Neuronal stem cell (in vitro differentiated cells): ENCODE results near the gene THBD.

ENCODE experiments used
- DNase-seq: peaks from one replicate; pipeline ENCODE4 v3.0.0-alpha.2; 2013; ENCODE audit warnings: low spot score
- H2AFZ ChIP-seq: one replicate; pipeline ENCODE4 v1.6.1; 2013; ENCODE audit warnings: mild to moderate bottlenecking, low read length, inconsistent platforms
- H2AK5ac ChIP-seq: 2 replicates; pipeline ENCODE4 v1.6.1; 2013; ENCODE audit warnings: low read depth, mild to moderate bottlenecking, inconsistent platforms, low read length, moderate library complexity, mixed read lengths
- H2BK120ac ChIP-seq: 2 replicates; pipeline ENCODE4 v1.6.1; 2013; ENCODE audit warnings: low read depth, mild to moderate bottlenecking, inconsistent platforms, low read length, moderate library complexity, mixed read lengths
- H2BK12ac ChIP-seq: one replicate; pipeline ENCODE4 v1.6.1; 2013; ENCODE audit warnings: low read length, inconsistent platforms
- H2BK15ac ChIP-seq: 2 replicates; pipeline ENCODE4 v1.6.1; 2013; ENCODE audit warnings: mild to moderate bottlenecking, low read length, inconsistent platforms, mixed read lengths
- H2BK5ac ChIP-seq: one replicate; pipeline ENCODE4 v1.6.1; 2013; ENCODE audit warnings: inconsistent platforms, mild to moderate bottlenecking, low read length, moderate library complexity
- H3K14ac ChIP-seq: one replicate; pipeline ENCODE4 v1.6.1; 2013; ENCODE audit warnings: low read length, inconsistent platforms
- H3K18ac ChIP-seq: 2 replicates; pipeline ENCODE4 v1.6.1; 2013; ENCODE audit warnings: low read length, inconsistent platforms
- H3K23ac ChIP-seq: 2 replicates; pipeline ENCODE4 v1.6.1; 2013; ENCODE audit warnings: low read depth, mild to moderate bottlenecking, mixed read lengths, low read length, inconsistent platforms; ENCODE audit not compliant: poor library complexity
- H3K27ac ChIP-seq: replicated peaks from 3 replicates; pipeline ENCODE4 v1.5.1; 2013; ENCODE audit warnings: low read length, inconsistent platforms
- H3K27me3 ChIP-seq, 3 experiments: 2 replicates each; pipeline ENCODE4 v1.6.1; 2013; ENCODE audit warnings: low read length in 3 of 3, mild to moderate bottlenecking in 2 of 3, inconsistent platforms in 1 of 3, low read depth in 1 of 3, mixed read lengths in 1 of 3, moderate library complexity in 1 of 3; ENCODE audit not compliant: control insufficient read depth in 3 of 3, insufficient read depth in 3 of 3
- H3K36me3 ChIP-seq, 2 donors: replicated peaks in 1 of 2; 2 replicates each; pipeline ENCODE4 v1.6.1; 2013; ENCODE audit warnings: low read length in 2 of 2; ENCODE audit not compliant: control insufficient read depth in 2 of 2, insufficient read depth in 2 of 2
- H3K4ac ChIP-seq: 2 replicates; pipeline ENCODE4 v1.6.1; 2013; ENCODE audit warnings: inconsistent platforms, mild to moderate bottlenecking, low read length, moderate library complexity
- H3K4me1 ChIP-seq, 2 donors: 1 replicate in 1 of 2; 2 replicates in 1 of 2; pipeline ENCODE4 v1.6.1; 2013; ENCODE audit warnings: low read length in 2 of 2, low read depth in 1 of 2; ENCODE audit not compliant: control insufficient read depth in 2 of 2, insufficient read depth in 1 of 2
- H3K4me2 ChIP-seq: one replicate; pipeline ENCODE4 v1.6.1; 2013; ENCODE audit warnings: mild to moderate bottlenecking, low read length, inconsistent platforms; ENCODE audit not compliant: insufficient read depth, poor library complexity, severe bottlenecking
- H3K4me3 ChIP-seq, 2 donors: 2 replicates each; pipeline ENCODE4 v1.5.1; 2013; ENCODE audit warnings: low read length in 2 of 2, mild to moderate bottlenecking in 2 of 2, inconsistent platforms in 1 of 2, moderate library complexity in 1 of 2
- H3K79me1 ChIP-seq: one replicate; pipeline ENCODE4 v1.6.1; 2013; ENCODE audit warnings: low read depth, mild to moderate bottlenecking, inconsistent platforms, low read length, moderate library complexity
- H3K9ac ChIP-seq: one replicate; pipeline ENCODE4 v1.6.1; 2013; ENCODE audit warnings: mild to moderate bottlenecking, low read depth, low read length, inconsistent platforms; ENCODE audit not compliant: poor library complexity
- H3K9me3 ChIP-seq, 2 donors: replicated peaks in 1 of 2; 2 replicates each; pipeline versions ENCODE3 to v1.6.1; 2013; ENCODE audit warnings: low read length in 2 of 2, mild to moderate bottlenecking in 2 of 2, inconsistent platforms in 1 of 2, low read depth in 1 of 2, mixed read lengths in 1 of 2, moderate library complexity in 1 of 2; ENCODE audit not compliant: control insufficient read depth in 2 of 2, insufficient read depth in 1 of 2
- H4K8ac ChIP-seq: one replicate; pipeline ENCODE4 v1.6.1; 2013; ENCODE audit warnings: low read depth, mild to moderate bottlenecking, inconsistent platforms, low read length, moderate library complexity
- H4K91ac ChIP-seq: one replicate; pipeline ENCODE4 v1.6.1; 2013; ENCODE audit warnings: low read length, low read depth, mild to moderate bottlenecking, inconsistent platforms; ENCODE audit not compliant: poor library complexity
- WGBS, 2 donors: extraction: QIAGEN DNeasy Blood & Tissue Kit; methylation state at CpG; one replicate each; pipeline ENCODE4 v1.1.7; 2013; ENCODE audit warnings: missing lambda C conversion rate in 2 of 2, mixed read lengths in 1 of 2; ENCODE audit not compliant: insufficient read length in 2 of 2, insufficient replicate concordance in 1 of 2; ENCODE audit errors: extremely low coverage in 2 of 2; 5-methylcytosine and 5-hydroxymethylcytosine counted together

Gene THBD

GRCh38 chr20:23096097-23096496 is 46.6 kb upstream of the THBD start:
- H3K4me3 ChIP-seq = no peak overlapping the region
- no peak overlapping the region for H4K91ac ChIP-seq
- H3K9me3 ChIP-seq = no peaks in the 10 kb centered on the region
- no peaks in the 10 kb centered on the region for H3K36me3 ChIP-seq
- no peaks in the 10 kb centered on the region for H3K27me3 ChIP-seq
- no peak overlapping the region for H2BK15ac ChIP-seq
- H2BK120ac ChIP-seq = no peak overlapping the region
- no peak overlapping the region for H3K27ac ChIP-seq
- H2AFZ ChIP-seq = no peak overlapping the region
- DNase-seq = no peak
- no peaks in the 10 kb centered on the region for H3K79me1 ChIP-seq
- no peak overlapping the region for H3K4ac ChIP-seq
- H4K8ac ChIP-seq = no peak overlapping the region
- no peak overlapping the region for H3K9ac ChIP-seq
- no peak overlapping the region for H2BK12ac ChIP-seq
- no peak overlapping the region for H2BK5ac ChIP-seq
- no peak overlapping the region for H2AK5ac ChIP-seq
- no peak overlapping the region for H3K4me2 ChIP-seq
- H3K23ac ChIP-seq = no peak overlapping the region
- H3K18ac ChIP-seq = no peak overlapping the region
- H3K4me1 ChIP-seq = peaks cover 0 to 5% of the 10 kb centered on the region in 2 donors
- H3K14ac ChIP-seq = no peak overlapping the region
- no CpG with 5 or more reads among the region's 3 CpGs for WGBS, 2 donors

GRCh38 chr20:23095499-23095898 is 46.0 kb upstream of the THBD start:
- no peak for DNase-seq
- Histone ChIP-seq H3K36me3 (no peaks in the 10 kb centered on the region), H3K79me1 (no peaks in the 10 kb centered on the region), H3K4me2 (no peak overlapping the region), H3K4me1 (peaks cover 0 to 5% of the 10 kb centered on the region in 2 donors), H3K4ac (no peak overlapping the region), H3K9me3 (no peaks in the 10 kb centered on the region), H3K23ac (no peak overlapping the region), H4K8ac (no peak overlapping the region), H2BK120ac (no peak overlapping the region), H4K91ac (no peak overlapping the region), H3K27ac (no peak overlapping the region), H2BK15ac (no peak overlapping the region), H3K27me3 (no peaks in the 10 kb centered on the region), H3K14ac (no peak overlapping the region), H3K18ac (no peak overlapping the region), H2BK12ac (no peak overlapping the region), H2AK5ac (no peak overlapping the region), H2AFZ (no peak overlapping the region), H2BK5ac (no peak overlapping the region), H3K9ac (no peak overlapping the region), H3K4me3 (no peak overlapping the region)
- WGBS, 2 donors = no CpG with 5 or more reads among the region's 3 CpGs

GRCh38 chr20:23094927-23095326 is 45.5 kb upstream of the THBD start:
- Histone ChIP-seq H3K4ac (no peak overlapping the region), H3K4me2 (no peak overlapping the region), H2BK120ac (no peak overlapping the region), H2BK12ac (no peak overlapping the region), H3K36me3 (no peaks in the 10 kb centered on the region), H2BK15ac (no peak overlapping the region), H3K27me3 (no peaks in the 10 kb centered on the region), H3K4me1 (peaks cover 0 to 4% of the 10 kb centered on the region in 2 donors), H2AK5ac (no peak overlapping the region), H3K9me3 (no peaks in the 10 kb centered on the region), H4K8ac (no peak overlapping the region), H3K79me1 (no peaks in the 10 kb centered on the region), H3K23ac (no peak overlapping the region), H3K14ac (no peak overlapping the region), H2BK5ac (no peak overlapping the region), H4K91ac (no peak overlapping the region), H2AFZ (no peak overlapping the region), H3K27ac (no peak overlapping the region), H3K4me3 (no peak overlapping the region), H3K9ac (no peak overlapping the region), H3K18ac (no peak overlapping the region)
- DNase-seq = no peak
- no CpG with 5 or more reads among the region's 8 CpGs for WGBS, 2 donors

- H3K14ac ChIP-seq = no peak overlapping the region
- no peak overlapping the region for H3K4ac ChIP-seq
- no peak overlapping the region for H4K8ac ChIP-seq
- no peak overlapping the region for H2AK5ac ChIP-seq
- no peak overlapping the region for H3K23ac ChIP-seq
- no peak overlapping the region for H3K4me3 ChIP-seq
- WGBS, 2 donors = no CpG with 5 or more reads among the region's 13 CpGs
- H3K9ac ChIP-seq = no peak overlapping the region
- H2BK120ac ChIP-seq = no peak overlapping the region
- no peak overlapping the region for H2BK5ac ChIP-seq
- H3K4me1 ChIP-seq = no peaks in the 10 kb centered on the region
- peak overlapping the region; percentile 11 for H2AFZ ChIP-seq
- H3K27me3 ChIP-seq = no peaks in the 10 kb centered on the region
- no peak overlapping the region for H3K4me2 ChIP-seq
- H3K18ac ChIP-seq = no peak overlapping the region
- no peaks in the 10 kb centered on the region for H3K9me3 ChIP-seq
- no peak overlapping the region for H4K91ac ChIP-seq
- no peak overlapping the region for H2BK12ac ChIP-seq
- H3K36me3 ChIP-seq = no peaks in the 10 kb centered on the region
- no peak for DNase-seq
- no peaks in the 10 kb centered on the region for H3K79me1 ChIP-seq
- H3K27ac ChIP-seq = no peak overlapping the region
- H2BK15ac ChIP-seq = no peak overlapping the region
Measured at GRCh38 chr20:23094213-23094896, 44.9 kb upstream of the THBD start.
